AG08396 (cell line): ENCODE data around the gene TEFM.
"Not testable (repeated sequence)": the region's sequence is repeated elsewhere in the genome, so short reads cannot be mapped to it uniquely, and the experiment has no call there.

Experiments
- DNase-seq: peaks from one replicate; pipeline ENCODE4 v3.0.0; 2012; ENCODE audit warnings: low spot score, mixed read lengths

TEFM gene

GRCh38 chr17:30906101-30906911, at the start of gene TEFM:
Gene TEFM (minus strand): TSS chr17:30906238. CDS start chr17:30906198, 40 bp downstream.
- peak; percentile 92 for DNase-seq

GRCh38 chr17:30954046-30954830, 48.2 kb upstream of the TEFM start:
- no peak for DNase-seq

GRCh38 chr17:30952638-30953393, 46.8 kb upstream of the TEFM start:
- DNase-seq, result no peak

- DNase-seq, result peak; percentile 75
These were observed 44.8 kb upstream of the TEFM start for GRCh38 chr17:30950669-30951399.

- no peak for DNase-seq
These were observed 44.2 kb upstream of the TEFM start for GRCh38 chr17:30950189-30950588.

GRCh38 chr17:30947796-30948195, 41.8 kb upstream of the TEFM start:
- DNase-seq, result no peak

GRCh38 chr17:30942308-30943079, 36.5 kb upstream of the TEFM start:
- DNase-seq, result no peak

- DNase-seq, result no peak
These were observed 33.1 kb upstream of the TEFM start for GRCh38 chr17:30939051-30939689.

- DNase-seq, result no peak
These were observed 27.9 kb upstream of the TEFM start for GRCh38 chr17:30933966-30934365.

- not testable (repeated sequence) for DNase-seq
These were observed 25.5 kb upstream of the TEFM start for GRCh38 chr17:30931582-30931981.

GRCh38 chr17:30930495-30930894, 24.5 kb upstream of the TEFM start:
- no peak for DNase-seq

- not testable (repeated sequence) for DNase-seq
These were observed 23.8 kb upstream of the TEFM start for GRCh38 chr17:30929861-30930260.

- no peak for DNase-seq
These were observed 23.1 kb upstream of the TEFM start for GRCh38 chr17:30929081-30929633.

GRCh38 chr17:30928584-30928983, 22.5 kb upstream of the TEFM start:
- no peak for DNase-seq

GRCh38 chr17:30927756-30928155, 21.7 kb upstream of the TEFM start:
- no peak for DNase-seq

GRCh38 chr17:30926516-30926915, 20.5 kb upstream of the TEFM start:
- DNase-seq, result no peak

- DNase-seq, result no peak
These were observed 18.3 kb upstream of the TEFM start for GRCh38 chr17:30924341-30924740.

GRCh38 chr17:30922235-30923030, 16.4 kb upstream of the TEFM start:
- DNase-seq, result peak; percentile 51

GRCh38 chr17:30921544-30922196, 15.6 kb upstream of the TEFM start, which contains the start of gene ADAP2:
Gene ADAP2 (plus strand): TSS chr17:30921945. CDS start chr17:30922015, 70 bp downstream.
- peak; percentile 48 for DNase-seq
